Omental fat pad (tissue), 4 donors: ENCODE measurements around the gene ATAD1. TPM values are rescaled to one million over a fixed set of nuclear protein-coding genes. Genes with fewer than 3 reads are reported as not detected.
"Not testable (repeated sequence)": the region's sequence is repeated elsewhere in the genome, so short reads cannot be mapped to it uniquely, and the experiment has no call there.

ENCODE experiments used
- ATAC-seq: fragments of 150-250 bp; one replicate; pipeline ENCODE4 v1.9.1; 2016; ENCODE audit warnings: mild to moderate bottlenecking, moderate library complexity; ENCODE audit not compliant: low FRiP score
- DNase-seq: peaks from one replicate; pipeline ENCODE4 v3.0.0-alpha.2; 2019; ENCODE audit warnings: low spot score
- total RNA-seq, 4 donors: library from RNA; depleted of rRNA; stranded (reverse); fragments of >200 nt; gene quantifications; one replicate each; pipeline ENCODE4 v1.1.0, GENCODE V29; 2016
- TF ChIP-seq, protein P1 (sequence below), 3 donors: fragments of 450-650 bp; IDR thresholded peaks; one replicate each; pipeline ENCODE4 v1.5.1; 2016 to 2017; ENCODE audit warnings: antibody characterized with exemption in 3 of 3, mild to moderate bottlenecking in 3 of 3, moderate library complexity in 2 of 3

Gene ATAD1
- total RNA-seq, 4 donors from 2014 or later, result 29.4 to 34.2 (median 31.5) TPM

DNA sequence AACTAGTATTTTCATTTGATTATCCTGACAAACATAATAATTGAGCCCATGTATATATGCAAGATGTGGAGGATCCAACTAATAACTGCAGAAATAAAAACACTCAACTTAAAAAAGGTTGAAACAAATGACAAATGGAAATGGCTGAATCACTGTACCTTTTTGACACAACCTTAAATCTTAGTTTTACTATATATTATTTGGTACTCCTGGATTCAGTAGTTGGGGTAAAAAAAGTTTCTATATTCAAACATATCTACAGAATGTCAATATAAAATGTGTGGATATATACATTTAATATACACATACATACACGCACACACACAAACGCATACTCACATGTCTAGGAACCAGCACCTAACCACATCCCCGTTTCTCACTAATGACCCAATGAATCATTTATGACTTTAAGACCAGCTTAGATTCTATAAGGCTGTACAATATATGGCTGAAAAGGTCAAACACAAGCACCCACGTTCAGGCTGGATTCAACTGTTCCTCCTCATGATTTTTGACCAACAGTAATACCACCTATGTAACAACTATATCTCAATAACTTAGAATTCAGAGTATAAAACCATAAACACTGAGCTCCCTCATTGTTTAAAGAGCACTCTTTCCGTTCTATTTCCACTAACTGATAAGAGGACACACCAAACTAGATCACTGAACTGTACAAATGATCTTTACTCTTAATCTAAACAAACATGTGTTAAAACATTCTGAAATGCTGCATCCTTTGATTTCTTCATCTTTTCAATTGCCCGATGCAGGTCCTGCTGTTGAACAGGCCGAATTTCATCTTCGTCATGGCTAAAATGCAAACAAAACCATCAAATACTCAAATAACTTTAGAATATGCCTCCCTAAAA lies 63.8 kb downstream of the ATAD1 start:
- TF ChIP-seq, protein P1, sequence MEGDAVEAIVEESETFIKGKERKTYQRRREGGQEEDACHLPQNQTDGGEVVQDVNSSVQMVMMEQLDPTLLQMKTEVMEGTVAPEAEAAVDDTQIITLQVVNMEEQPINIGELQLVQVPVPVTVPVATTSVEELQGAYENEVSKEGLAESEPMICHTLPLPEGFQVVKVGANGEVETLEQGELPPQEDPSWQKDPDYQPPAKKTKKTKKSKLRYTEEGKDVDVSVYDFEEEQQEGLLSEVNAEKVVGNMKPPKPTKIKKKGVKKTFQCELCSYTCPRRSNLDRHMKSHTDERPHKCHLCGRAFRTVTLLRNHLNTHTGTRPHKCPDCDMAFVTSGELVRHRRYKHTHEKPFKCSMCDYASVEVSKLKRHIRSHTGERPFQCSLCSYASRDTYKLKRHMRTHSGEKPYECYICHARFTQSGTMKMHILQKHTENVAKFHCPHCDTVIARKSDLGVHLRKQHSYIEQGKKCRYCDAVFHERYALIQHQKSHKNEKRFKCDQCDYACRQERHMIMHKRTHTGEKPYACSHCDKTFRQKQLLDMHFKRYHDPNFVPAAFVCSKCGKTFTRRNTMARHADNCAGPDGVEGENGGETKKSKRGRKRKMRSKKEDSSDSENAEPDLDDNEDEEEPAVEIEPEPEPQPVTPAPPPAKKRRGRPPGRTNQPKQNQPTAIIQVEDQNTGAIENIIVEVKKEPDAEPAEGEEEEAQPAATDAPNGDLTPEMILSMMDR (IDR thresholded peaks at IDR 0.05), result no peak
- DNase-seq (no peak), ATAC-seq (no peak)

DNA sequence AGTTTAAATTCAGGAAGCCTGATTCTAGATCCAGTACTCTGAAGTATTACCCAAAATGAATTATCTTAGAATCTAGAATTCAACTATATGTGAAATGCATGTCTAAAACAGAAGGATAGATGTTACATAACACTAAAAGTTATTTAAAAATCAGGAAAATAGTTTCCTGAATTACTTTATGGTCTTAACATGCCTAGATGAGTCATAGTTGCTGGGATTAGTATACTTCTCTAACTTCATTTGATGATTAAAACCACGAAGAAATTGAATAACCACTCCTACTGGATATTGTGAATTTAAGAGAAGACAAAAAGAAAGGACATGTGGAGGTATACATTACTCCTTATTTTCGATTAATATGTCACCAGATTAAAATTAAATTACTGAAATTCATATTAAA lies 65.5 kb downstream of the ATAD1 start:
- no peak for DNase-seq

DNA sequence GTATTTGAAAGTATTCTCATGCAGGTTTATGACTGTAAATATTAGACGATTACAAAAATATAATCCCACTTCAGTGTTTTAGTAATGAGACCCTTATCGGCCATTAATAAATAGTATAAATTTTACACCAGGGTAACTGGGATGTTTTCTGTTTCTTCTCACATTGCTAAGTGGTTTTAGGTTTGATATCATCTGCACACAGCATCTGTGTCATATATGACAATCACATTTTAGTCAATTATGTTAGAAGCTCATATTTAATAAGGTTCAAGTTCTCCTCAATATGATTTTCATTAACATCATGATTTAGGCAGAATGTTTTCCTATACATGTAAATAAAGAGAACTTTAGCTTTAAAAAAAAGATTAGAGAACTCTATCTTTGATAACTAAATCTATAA lies 66.8 kb downstream of the ATAD1 start:
- ATAC-seq, result no peak
- DNase-seq, result no peak
- TF ChIP-seq, protein P1 (IDR thresholded peaks at IDR 0.05), result no peak

More for the DNA sequence above, 65.5 kb downstream of the ATAD1 start:
- ATAC-seq, result peak; percentile 44
- TF ChIP-seq, protein P1 (IDR thresholded peaks at IDR 0.05), result no peak

DNA sequence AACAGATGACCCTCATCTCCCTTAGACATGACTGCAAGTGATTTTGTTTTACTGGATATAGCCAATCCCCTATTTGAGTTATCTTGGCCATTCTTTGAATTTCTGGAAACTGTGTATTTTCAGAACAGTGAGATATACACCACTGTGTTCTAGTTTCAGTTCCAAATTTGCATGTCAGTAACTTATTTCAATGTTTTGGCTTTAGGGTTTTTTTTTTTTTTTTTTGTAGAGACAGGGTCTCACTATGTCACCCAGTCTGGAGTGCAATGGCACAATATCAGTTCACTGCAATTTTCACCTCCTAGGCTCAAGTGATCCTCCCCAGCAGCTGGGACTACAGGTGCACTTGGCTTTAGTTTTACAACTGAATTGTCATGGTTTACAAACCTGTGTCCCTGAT lies 67.2 kb downstream of the ATAD1 start:
- no peak for ATAC-seq
- no peak for DNase-seq
- TF ChIP-seq, protein P1 (IDR thresholded peaks at IDR 0.05), result no peak

DNA sequence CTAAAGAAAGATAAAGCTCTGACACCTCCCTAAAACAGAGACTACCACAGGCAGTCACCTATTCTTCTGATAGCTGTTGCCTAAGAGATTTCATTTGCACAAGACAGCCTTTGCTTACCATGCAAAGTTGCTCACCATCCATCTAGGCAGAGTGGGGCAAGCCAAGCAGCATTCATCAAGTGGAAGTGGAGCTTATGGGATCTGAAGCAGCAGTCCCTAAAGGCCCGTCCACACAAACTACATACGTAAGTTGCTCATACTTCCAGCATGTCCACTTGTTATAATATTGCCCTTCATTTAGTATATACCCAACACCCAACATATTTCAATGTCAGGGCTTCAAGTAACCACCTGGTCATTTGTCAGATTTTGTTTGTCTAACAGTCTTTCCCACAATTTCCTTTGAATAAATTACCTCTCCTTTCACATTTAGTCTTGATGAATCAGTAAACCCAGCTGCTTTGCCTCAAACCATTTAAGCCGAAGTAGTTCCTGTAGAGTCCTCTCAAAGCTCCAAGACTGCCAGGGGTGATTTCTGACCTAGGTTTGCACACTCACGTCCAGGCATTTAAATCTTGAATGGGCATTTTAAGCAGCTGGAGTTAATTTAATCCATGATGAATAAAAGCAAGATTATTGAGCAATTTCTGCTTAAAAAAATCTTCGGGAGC lies 67.9 kb downstream of the ATAD1 start:
- TF ChIP-seq, protein P1 (IDR thresholded peaks at IDR 0.05), result no peak
- no peak for ATAC-seq
- no peak for DNase-seq

DNA sequence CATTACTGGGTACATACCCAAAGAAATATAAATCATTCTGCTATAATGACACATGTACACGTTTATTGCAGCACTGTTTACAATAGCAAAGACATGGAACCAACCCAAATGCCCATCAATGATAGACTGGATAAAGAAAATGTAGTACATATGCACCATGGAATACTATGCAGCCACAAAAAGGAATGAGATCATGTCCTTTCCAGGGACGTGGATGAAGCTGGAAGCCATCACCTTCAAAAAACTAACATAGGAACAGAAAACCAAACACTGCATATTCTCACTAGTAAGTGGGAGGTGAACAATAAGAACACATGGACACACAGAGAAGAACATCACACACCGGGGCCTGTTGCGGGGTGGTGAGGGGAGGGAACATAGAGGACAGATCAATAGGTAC lies 69.8 kb downstream of the ATAD1 start:
- DNase-seq, ATAC-seq: not testable (repeated sequence)

DNA sequence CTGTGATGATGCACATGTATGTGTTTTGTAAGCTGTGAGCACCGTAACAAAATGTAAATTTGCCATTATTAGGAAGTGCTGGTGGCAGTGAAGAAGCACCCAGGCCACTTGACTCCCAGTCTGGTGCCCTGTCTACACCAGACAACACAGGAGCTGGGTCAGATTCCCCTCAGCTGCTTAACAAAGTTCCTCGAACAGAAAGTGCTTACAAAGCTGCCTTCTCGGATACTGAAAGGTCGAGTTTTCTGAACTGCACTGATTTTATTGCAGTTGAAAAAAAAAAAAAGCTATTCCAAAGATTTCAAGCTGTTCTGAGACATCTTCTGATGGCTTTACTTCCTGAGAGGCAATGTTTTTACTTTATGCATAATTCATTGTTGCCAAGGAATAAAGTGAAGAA lies 71.1 kb downstream of the ATAD1 start:
- DNase-seq (no peak), ATAC-seq (no peak)
- TF ChIP-seq, protein P1 (IDR thresholded peaks at IDR 0.05), result no peak
